IMR-90 (cell line): ENCODE results near the gene GPR157.
"Not testable (repeated sequence)": the region's sequence is repeated elsewhere in the genome, so short reads cannot be mapped to it uniquely, and the experiment has no call there.

ENCODE experiments used
- MAZ ChIP-seq: IDR thresholded peaks from 2 replicates; pipeline ENCODE4 v1.6.1; 2012; ENCODE audit warnings: low read depth, mild to moderate bottlenecking, low read length, improper control_type of control experiment, moderate library complexity, borderline replicate concordance
- POLR2A ChIP-seq: IDR thresholded peaks from 2 replicates; pipeline ENCODE4 v1.6.1; 2012; ENCODE audit warnings: mild to moderate bottlenecking, low read depth, low read length
- RAD21 ChIP-seq: IDR thresholded peaks from 2 replicates; pipeline ENCODE4 v1.6.1; 2012; ENCODE audit warnings: low read length, improper control_type of control experiment
- RFX5 ChIP-seq: IDR thresholded peaks from 2 replicates; pipeline ENCODE4 v1.8.0; 2012; ENCODE audit warnings: low read depth, mild to moderate bottlenecking, low read length, moderate library complexity
- TF ChIP-seq, protein P1 (sequence below): conservative IDR thresholded peaks from 2 replicates; pipeline ENCODE4 v1.5.1; 2012; ENCODE audit warnings: mild to moderate bottlenecking, low read depth, low read length, improper control_type of control experiment
- TF ChIP-seq, protein P2 (sequence below): fragments of 150-350 bp; IDR thresholded peaks from 2 replicates; pipeline ENCODE4 v1.6.1; 2016; ENCODE audit warnings: low read depth, mild to moderate bottlenecking, low read length, moderate library complexity, borderline replicate concordance

DNA sequence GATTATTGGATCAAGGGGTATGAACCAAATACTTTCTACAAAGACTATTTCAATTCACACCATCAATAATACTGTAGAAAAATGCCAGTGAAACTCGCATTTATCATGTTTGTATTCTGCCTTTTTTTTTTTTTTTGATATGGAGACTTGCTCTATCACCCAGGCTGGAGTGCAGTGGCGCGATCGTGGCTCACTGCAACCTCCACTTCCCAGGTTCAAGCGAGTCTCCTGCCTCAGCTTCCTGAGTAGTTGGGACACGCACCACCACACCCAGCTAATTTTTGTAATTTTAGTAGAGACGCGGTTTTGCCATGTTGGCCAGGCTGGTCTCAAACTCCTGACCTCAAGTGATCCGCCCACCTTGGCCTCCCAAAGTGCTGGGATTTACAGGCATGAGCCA is 3.1 kb downstream of the GPR157 start:
- TF ChIP-seq, protein P1, sequence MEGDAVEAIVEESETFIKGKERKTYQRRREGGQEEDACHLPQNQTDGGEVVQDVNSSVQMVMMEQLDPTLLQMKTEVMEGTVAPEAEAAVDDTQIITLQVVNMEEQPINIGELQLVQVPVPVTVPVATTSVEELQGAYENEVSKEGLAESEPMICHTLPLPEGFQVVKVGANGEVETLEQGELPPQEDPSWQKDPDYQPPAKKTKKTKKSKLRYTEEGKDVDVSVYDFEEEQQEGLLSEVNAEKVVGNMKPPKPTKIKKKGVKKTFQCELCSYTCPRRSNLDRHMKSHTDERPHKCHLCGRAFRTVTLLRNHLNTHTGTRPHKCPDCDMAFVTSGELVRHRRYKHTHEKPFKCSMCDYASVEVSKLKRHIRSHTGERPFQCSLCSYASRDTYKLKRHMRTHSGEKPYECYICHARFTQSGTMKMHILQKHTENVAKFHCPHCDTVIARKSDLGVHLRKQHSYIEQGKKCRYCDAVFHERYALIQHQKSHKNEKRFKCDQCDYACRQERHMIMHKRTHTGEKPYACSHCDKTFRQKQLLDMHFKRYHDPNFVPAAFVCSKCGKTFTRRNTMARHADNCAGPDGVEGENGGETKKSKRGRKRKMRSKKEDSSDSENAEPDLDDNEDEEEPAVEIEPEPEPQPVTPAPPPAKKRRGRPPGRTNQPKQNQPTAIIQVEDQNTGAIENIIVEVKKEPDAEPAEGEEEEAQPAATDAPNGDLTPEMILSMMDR: not testable (repeated sequence)
- TF ChIP-seq MAZ, RAD21, POLR2A, RFX5: not testable (repeated sequence)
- TF ChIP-seq, protein P2, sequence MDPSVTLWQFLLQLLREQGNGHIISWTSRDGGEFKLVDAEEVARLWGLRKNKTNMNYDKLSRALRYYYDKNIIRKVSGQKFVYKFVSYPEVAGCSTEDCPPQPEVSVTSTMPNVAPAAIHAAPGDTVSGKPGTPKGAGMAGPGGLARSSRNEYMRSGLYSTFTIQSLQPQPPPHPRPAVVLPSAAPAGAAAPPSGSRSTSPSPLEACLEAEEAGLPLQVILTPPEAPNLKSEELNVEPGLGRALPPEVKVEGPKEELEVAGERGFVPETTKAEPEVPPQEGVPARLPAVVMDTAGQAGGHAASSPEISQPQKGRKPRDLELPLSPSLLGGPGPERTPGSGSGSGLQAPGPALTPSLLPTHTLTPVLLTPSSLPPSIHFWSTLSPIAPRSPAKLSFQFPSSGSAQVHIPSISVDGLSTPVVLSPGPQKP: not testable (repeated sequence)
